Lung microvascular endothelial cell (primary cell): ENCODE data around the gene PLEKHM2. TPM values are rescaled to one million over a fixed set of nuclear protein-coding genes. Genes with fewer than 3 reads are reported as not detected.

Experiments
- DNase-seq, 2 donors: peaks; one replicate each; pipeline versions ENCODE4 v3.0.0 to v3.0.0-alpha.2; 2010; ENCODE audit warnings: low read depth in 2 of 2
- total RNA-seq: library from RNA; depleted of rRNA; stranded (reverse); fragments of >200 nt; gene quantifications from 2 replicates; pipeline ENCODE4 v1.2.1, GENCODE V29; 2014

The PLEKHM2 gene
- total RNA-seq, 1 donor from 2014 or later, result 44.2 TPM

DNA sequence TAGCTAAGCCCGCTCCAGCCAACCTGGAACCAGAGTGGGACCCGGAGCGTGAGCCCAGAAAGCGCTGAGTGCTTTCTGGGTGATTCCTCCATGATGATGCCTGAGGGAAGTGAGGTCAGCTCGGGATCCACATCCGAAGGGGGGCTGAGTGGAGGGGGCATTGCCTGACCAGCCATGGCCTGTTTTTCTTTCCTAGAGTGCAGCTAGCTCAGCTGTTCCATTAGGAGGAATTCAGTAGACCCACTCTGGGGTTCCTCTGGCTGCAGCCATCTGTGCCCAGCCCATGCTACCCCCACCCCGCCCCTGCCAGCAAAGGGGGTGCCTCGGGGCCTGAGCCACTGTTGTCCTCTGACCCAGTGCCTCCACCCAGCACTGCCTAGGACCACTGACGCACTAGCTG is 42.4 kb downstream of the PLEKHM2 start:
- DNase-seq, result no peak

DNA sequence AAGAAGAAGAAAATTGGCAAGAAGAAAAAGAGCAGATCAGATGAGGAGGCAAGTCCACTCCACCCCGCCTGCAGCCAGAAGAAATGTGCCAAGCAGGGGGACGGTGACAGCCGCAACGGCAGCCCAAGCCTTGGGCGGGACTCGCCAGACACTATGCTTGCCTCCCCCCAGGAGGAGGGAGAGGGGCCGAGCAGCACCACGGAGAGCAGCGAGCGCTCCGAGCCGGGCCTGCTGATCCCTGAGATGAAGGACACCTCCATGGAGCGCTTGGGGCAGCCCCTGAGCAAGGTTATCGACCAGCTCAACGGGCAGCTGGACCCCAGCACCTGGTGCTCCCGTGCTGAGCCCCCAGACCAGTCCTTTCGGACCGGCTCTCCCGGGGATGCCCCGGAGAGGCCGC is 42.9 kb downstream of the PLEKHM2 start:
- DNase-seq, result no peak

DNA sequence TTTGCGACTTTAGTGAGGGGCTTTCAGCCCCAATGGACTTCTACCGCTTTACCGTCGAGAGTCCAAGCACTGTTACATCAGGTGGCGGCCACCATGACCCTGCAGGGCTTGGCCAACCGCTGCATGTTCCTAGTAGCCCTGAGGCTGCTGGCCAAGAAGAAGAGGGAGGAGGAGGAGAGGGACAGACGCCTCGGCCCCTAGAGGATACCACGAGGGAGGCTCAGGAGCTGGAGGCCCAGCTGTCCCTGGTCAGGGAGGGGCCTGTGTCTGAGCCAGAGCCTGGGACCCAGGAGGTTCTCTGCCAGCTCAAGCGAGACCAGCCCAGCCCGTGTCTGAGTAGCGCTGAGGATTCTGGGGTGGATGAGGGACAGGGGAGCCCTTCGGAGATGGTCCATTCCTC is 43.3 kb downstream of the PLEKHM2 start:
- no peak for DNase-seq

DNA sequence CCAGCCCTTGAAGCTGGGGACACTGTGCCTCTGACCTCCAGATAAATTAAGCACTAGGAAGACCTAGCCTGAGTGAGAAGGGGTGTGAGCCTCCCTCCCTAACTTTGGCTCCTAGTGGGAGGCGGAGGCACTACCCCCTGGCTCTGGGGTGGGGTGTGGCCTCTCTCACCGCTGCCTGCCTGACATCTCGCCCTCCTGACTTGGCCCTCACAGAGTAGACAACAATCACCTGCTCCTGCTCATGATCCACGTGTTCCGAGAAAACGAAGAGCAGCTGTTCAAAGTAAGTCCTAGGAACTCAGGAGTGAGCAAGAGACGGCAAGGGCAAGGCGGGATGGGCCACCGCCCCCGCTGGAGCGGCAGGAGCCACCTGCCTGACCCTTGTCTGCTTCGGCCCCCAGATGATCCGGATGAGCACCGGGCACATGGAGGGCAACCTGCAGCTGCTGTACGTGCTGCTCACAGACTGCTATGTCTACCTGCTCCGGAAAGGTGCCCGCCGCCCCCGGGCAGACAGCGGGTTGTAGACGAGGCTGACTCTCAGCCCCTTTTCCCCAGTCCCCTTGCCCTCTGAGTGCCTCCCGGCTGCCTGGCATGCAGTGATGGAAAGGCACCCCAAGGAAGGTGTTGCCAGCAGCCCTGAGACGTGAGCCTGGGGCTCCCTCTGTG is 43.9 kb downstream of the PLEKHM2 start:
- DNase-seq, result no peak

DNA sequence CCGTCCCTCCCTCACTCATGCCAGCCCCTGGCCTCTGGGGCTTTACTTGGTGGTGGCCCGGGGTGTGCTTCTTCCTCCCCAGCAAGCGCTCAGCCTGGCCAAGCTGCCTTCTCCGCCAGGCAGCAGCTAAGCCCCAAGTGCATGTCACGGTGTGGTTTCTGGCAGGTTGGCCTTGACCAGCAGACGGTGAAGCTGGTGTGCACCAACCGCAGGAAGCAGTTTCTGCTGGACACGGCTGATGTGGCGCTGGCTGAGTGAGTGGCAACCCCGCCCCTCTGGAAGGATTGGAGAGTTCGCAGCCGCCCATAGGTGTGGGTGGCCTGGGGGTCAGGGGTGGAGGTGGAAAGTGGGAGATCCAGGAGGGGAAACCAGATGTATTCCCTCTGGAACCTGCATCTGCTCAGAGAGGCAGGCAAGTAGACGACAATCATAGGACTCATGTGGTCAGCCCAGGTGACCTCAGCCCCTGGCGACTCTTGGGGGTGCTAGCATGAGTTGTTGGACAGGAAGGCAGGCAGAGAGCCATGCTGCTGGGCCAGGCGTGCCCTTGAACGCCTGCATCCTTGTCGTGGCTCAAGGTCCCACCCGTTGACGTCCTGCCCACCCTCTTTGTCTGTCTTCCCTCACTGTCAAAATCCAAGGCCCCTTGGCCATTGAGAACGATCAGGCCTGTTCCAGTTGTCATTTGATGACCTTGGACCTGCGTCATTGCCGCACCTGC is 45.0 kb downstream of the PLEKHM2 start:
- no peak for DNase-seq

DNA sequence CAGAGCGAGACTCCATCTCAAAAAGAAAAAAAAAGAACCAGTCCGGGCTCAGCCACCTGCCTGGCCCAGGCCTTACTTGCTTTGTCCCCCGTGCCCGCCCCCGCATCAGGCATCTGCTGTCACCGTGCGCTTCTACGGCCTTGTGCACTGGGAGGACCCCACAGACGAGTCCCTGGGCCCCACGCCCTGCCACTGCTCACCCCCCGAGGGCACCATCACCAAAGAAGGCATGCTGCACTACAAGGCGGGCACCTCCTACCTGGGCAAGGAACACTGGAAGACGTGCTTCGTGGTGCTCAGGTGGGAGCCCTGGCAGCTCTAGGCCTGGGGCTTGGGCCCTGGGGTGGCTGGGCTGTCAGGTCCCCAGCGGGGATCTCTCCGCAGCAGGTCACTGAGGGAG is 46.3 kb downstream of the PLEKHM2 start:
- DNase-seq, result no peak

DNA sequence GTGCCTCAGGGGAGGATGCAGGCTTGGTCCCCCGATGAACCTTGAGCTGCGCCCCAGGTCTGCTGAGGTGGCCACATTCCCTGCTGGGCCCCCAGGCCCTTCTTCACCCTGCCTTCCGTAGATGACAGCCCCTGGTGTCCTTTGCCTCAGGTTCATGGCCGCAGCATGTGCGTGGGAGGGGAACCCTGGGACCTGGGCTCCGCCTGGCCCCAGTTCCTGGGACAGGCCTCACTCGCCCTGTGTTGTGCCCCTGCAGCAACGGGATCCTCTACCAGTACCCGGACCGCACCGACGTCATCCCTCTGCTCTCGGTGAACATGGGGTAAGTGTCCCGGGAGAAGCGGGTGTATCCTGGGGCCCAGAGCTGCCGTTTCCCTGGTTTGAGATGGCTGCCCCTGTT is 46.8 kb downstream of the PLEKHM2 start:
- no peak for DNase-seq

DNA sequence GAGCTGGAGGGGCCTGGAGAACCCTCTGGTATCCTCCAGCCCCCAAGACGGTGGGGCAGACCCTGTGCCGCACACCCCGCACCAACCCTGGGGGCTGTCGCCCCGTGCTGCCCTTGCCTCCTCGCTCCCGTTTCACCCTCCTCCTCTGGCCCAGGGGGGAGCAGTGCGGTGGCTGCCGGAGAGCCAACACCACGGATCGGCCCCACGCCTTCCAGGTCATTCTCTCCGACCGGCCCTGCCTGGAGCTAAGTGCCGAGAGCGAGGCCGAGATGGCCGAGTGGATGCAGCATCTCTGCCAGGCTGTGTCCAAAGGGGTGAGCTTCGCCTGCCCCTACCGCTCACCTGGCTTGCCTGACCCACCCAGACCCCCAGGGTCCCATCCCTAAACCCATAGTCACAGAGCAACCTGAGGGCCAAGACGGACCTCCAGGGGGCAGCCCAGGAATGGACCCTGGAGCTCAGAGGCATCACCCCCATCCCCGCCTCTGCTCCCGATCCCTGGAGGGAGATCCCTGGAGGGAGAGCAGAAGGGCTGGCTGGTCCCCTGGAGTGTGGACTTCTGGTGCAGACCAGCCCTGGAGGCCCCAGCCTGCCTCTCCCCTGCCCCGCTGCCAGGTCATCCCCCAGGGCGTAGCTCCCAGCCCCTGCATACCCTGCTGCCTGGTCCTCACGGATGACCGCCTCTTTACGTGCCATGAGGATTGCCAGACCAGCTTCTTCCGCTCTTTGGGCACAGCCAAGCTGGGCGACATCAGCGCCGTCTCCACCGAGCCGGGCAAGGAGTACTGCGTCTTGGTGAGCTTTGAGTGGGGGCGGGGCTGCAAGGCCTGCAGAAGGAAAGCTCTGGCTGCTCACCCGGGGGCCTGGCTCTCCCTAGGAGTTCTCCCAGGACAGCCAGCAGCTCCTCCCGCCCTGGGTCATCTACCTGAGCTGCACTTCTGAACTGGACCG is 47.9 kb downstream of the PLEKHM2 start:
- no peak for DNase-seq

DNA sequence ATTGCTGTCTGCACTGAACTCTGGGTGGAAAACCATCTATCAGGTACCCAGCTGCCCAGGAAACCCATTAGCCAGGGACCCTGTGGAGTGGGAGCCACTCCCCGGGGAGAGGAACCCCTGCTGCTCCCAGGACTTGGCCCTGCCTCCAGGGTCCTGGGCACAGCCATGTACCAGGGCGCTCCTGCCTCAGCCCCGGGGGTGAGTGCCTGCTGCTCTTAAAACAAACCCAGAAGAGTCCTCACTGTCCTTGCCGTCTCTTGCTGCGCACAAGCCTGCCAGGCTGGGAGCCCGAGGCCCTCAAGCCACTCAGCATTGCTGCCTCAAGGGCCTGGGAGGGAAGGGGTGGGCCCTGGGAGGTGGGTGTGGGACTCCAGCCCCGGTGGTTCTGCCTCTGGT is 48.6 kb downstream of the PLEKHM2 start:
- DNase-seq, result no peak

DNA sequence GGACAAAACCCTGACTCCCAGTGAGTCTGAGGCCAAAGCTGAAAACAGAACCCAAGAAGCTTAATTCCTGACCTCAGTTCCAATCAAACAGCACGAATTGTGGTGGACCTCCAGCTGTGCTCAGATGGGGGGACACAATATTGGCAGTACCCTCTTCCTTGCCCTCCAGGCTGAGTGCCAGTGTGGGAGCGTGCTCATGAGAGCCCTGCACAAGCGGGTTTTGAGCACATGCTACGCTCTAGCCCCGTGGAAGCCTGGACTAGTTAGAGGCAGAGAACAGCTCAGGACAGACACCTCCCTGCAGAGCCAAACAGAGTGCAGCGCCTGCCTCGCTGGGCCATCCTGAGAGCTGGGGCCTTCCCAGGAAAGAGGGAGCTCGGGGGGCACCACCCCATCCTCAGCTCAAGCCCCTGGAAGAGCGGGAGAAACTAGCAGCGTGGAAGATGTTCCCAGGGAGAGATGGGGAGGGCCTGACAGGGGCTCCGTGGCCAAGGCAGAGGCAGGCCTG is 49.2 kb downstream of the PLEKHM2 start:
- DNase-seq, result no peak

DNA sequence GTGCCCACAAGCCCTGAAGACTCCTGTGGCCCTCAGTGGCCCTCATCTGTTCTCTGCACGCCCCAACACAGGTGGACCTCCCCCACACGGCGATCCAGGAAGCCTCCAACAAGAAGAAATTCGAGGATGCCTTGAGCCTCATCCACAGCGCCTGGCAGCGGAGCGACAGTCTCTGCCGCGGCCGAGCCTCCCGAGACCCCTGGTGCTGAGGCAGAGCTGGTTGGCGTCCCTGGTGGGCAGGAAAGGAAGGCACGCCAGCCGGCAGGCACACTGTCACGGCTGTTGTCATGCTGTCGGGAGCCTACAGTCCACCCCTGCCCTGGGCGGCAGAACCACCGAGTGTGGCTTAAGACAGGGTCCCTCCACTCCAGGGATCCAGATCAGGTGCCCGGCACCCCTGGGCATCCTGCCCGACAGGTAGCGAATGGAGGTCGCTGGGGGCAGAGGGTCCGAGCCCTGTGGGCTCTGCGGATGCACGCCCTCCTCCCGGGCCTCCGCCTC is 49.7 kb downstream of the PLEKHM2 start:
- no peak for DNase-seq

DNA sequence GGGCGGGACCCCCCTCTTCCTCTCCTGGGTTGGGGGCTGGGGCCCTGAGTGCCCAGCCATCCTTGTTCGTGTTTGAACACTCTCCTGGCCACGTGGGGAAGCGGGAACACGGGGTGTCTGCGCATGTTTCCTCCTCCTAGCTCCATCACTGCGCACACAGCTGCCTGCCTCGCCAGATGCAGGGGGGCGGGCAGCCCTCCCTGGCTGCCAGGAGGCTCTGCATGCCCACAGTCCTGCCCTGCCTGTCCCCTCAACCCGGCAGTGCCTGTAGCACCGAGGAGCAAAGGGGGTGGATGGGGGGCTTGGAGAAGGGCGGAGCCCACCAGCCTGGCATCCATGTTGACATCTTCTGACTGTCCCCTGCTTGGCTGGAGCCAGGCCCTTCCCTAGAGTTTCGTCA is 50.2 kb downstream of the PLEKHM2 start:
- DNase-seq, result no peak

DNA sequence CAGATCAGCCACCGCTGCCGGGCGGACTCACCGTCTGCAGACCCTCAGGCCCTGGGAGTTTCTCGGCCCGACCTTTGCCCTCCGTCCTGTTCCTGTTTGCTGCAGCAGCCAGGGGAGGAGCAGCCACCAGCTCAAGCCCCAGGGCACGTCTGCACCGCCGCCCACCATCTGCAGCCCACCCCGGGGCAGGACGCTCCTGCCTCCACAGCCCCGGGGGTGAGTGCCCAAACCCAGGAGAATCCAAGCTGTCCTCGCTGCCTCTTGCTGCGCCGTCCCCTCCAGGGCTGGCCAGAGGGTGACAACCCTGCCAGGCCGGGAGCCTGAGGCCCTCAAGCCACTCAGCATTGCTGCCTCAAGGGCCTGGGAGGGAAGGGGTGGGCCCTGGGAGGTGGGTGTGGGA is 50.8 kb downstream of the PLEKHM2 start:
- no peak for DNase-seq

DNA sequence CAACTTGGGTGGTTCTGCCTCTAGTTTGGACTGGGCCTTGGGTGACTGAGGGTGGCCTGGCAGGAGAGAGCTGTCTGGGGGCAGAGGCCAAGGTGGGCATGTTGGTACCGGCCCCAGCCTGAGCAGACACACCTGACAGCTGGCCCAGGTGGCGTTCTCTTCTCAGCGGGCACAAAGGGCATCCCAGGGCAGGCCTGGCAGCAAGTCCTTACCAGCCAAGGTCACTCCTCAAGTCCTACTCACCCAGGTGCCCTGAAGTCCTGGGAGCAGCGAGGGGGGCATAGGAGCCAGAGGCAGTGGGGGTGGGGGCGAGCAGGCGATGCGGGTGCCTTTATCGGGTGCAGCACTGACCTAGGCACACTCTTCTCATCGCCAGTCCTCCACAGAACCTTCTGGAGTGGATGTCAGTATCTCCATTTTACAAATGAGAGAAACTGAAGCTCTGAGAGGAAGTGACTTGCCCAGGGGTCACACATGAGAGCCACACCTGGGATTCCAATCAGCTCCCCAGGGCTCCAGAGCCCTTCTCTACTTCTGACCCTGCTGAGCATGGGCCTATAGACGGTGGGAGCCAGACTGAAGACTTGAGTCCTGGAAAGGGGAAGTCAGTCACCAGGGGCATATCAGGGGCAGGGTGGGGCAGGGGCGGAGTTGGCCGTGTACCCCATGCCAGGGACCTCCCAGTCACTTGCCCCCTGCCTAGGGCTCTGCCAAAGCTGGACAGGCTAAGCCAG is 51.4 kb downstream of the PLEKHM2 start:
- no peak for DNase-seq

DNA sequence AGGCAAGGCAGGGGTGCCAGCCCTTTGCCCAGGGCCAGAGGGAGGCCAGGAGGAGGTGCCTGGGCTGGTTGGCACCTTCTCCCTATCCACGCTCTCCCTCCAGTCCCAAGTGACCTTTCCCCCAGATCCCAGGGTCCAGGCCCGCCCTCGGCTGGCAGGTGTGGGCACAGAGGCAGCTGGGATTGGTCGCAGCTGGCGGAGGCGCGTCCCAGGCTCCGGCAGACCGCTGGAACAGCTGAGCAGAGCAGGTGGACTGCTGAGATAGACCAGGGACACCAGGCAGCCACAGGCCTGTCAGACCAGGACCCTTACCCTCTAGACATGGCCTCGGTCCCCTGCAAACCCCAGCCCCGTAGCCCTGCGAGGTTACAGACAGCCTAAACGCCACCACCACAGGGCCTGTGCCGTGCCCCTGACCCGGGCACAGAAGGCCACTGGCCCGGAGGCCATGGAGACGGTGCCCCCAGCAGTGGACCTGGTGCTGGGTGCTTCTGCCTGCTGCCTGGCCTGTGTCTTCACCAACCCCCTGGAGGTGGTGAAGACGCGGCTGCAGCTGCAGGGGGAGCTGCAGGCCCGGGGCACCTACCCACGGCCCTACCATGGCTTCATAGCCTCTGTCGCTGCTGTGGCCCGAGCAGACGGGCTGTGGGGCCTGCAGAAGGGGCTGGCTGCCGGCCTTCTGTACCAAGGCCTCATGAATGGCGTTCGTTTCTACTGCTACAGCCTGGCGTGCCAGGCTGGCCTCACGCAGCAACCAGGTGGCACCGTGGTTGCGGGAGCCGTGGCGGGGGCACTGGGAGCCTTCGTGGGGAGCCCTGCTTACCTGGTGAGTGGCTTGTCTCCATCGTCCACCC is 52.1 kb downstream of the PLEKHM2 start, which contains the start of gene SLC25A34:
Gene SLC25A34 (plus strand): TSS at position 221 of the 854 bp plus-strand sequence. CDS start 228 bp downstream, at position 449.
- DNase-seq, result no peak

DNA sequence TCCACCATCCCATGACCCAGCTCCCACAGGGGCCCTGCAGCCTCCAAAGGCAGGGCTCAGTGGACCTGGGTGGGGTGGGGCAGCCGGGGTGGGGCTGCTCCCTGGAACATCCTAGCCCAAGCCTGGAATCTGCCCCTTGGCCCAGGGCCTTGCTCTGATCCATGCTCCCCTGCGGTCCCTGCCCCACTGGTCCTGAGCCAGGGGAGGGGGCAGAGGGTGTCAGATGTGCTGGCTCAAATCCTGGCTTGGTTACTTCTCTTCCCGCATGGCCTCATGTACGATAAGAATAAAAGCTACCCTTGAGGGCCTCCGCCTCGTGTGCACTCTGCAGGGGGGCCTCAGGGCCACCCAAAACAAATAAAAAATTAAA is 52.8 kb downstream of the PLEKHM2 start:
- no peak for DNase-seq

DNA sequence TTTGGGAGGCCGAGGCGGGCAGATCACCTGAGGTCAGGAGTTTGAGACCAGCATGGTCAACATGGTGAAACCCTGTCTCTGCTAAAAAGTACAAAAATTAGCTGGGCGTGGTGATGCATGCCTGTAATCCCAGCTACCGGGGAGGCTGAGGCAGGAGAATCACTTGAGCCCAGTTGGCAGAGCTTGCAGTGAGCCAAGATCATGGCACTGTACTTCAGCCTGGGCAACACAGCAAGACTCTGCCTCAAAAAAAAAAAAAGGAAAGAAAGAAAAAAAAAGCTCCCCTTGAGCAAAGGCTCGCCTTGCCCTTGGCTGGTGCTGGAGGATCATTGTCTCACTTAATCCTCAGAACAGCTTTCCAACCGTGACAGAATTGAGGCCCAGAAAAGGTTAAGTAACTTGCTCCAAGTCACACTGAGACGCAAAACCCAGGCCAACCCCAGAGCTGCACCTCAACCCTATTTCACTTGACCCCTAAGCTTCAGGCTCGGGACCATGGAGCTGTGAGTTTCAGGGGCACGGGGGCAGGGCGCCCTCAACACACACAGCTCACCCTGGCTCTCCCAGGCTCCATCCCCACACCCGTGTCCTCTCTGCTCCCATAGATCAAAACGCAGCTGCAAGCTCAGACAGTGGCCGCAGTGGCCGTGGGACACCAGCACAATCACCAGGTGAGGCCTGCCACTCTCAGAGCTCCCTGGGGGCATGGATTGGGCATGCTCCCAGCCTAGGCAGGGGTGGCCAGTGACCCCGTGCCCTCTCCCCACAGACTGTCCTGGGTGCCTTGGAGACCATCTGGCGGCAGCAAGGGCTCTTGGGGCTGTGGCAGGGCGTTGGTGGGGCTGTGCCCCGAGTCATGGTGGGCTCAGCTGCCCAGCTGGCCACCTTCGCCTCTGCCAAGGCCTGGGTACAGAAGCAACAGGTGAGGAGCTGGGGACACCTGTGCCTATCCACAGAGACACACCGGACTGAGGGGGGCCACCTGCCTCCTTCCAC is 53.5 kb downstream of the PLEKHM2 start:
- no peak for DNase-seq

DNA sequence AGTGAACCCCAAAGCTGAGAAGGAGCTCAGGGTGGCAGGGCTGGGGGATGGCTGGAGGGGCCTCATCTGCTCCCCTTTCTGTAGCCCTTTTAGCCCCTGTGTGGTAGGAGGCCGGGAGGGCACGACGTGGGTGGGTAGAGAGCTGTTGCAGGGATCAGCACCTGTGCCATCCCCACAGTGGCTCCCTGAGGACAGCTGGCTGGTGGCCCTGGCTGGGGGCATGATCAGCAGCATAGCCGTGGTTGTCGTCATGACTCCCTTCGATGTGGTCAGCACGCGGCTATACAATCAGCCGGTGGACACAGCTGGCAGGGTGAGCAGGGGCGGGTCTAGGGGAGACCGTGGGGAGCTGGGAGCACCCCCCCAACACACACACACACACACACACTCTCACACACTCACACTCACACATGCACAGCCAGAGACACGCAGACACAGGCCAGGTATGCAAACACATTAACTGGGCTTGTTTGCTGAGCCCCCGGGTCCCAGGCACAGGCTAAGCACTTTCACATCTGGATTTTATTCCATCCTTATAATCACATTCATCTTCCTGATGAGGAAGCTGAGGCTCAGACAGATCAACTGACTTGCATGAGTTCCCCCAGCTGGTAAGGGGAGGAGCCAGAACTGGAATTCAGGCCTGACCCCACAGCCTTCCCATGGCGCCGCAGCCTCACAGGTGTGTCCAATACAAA is 54.4 kb downstream of the PLEKHM2 start:
- no peak for DNase-seq
